HFF-Myc (cell line): ENCODE results near the gene NUDT3.

ENCODE experiments used
- DNase-seq: peaks from one replicate; pipeline ENCODE4 v3.0.0-alpha.2; 2011; ENCODE audit warnings: low read depth; ENCODE audit errors: extremely low read depth
- H3K4me3 ChIP-seq: replicated peaks from 2 replicates; pipeline ENCODE4 v1.5.1; 2011; ENCODE audit warnings: low read depth, mild to moderate bottlenecking, control low read depth, low read length
- TF ChIP-seq, protein P1 (sequence below): IDR thresholded peaks from 2 replicates; pipeline ENCODE4 v1.5.1; 2012; ENCODE audit warnings: mild to moderate bottlenecking, low read depth, low read length, control low read depth; ENCODE audit errors: missing control alignments

Gene NUDT3

DNA sequence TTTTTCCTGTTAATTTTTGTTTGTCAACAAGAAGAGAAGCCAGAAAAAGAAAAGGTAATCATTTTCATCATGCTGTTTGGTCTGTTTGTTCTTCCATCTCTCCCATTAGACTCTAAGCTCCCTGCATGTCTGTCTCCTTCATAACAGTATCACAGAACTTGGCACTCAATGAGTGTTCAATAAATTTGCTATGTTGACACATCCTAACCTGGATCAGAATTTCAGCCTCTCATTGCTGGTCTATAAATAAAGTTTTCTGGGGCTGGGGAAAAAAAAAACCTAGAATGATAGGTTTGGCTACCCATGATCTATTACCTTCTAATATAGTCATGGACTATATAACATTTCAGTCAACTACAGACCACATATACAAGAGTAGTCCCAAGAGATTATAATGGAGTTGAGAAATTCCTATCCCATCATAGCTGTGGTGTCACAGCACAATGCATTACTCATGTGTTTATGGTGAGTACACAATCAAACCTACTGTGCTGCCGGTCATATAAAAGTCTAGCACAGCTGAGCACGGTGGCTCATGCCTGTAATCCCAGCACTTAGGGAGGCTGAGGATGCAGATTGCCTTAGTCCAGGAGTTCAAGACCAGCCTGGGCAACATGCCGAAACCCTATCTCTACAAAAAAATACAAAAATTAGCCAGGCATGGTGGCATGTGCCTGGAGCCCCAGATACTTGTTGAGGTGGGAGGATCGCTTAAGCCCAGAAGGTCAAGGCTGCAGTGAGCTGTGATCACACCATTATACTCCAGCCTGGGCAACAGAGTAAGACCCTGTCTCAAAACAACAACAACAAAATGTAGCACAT lies 5.9 kb downstream of the NUDT3 start:
- no peak overlapping the region for H3K4me3 ChIP-seq
- DNase-seq: no peak
- TF ChIP-seq, protein P1, sequence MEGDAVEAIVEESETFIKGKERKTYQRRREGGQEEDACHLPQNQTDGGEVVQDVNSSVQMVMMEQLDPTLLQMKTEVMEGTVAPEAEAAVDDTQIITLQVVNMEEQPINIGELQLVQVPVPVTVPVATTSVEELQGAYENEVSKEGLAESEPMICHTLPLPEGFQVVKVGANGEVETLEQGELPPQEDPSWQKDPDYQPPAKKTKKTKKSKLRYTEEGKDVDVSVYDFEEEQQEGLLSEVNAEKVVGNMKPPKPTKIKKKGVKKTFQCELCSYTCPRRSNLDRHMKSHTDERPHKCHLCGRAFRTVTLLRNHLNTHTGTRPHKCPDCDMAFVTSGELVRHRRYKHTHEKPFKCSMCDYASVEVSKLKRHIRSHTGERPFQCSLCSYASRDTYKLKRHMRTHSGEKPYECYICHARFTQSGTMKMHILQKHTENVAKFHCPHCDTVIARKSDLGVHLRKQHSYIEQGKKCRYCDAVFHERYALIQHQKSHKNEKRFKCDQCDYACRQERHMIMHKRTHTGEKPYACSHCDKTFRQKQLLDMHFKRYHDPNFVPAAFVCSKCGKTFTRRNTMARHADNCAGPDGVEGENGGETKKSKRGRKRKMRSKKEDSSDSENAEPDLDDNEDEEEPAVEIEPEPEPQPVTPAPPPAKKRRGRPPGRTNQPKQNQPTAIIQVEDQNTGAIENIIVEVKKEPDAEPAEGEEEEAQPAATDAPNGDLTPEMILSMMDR: no peak

DNA sequence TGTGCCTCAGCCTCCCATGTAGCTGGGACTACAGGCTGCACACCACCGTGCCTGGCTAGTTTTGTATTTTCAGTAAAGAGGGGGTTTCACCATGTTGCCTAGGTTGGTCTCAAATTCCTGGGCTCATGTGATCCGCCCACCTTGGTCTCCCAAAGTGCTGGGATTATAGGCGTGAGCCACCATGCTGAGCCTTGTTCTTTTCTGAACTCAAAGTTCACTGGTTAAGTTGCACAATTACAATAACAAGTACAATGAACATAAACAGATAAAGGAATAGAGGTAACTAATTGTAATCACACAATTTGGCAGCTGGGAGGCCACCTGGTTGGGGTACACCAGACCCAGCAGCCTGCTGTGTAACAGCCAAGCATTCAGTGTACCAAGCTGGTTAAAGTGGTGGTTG lies 6.7 kb downstream of the NUDT3 start:
- no peak for DNase-seq
- no peak overlapping the region for H3K4me3 ChIP-seq

DNA sequence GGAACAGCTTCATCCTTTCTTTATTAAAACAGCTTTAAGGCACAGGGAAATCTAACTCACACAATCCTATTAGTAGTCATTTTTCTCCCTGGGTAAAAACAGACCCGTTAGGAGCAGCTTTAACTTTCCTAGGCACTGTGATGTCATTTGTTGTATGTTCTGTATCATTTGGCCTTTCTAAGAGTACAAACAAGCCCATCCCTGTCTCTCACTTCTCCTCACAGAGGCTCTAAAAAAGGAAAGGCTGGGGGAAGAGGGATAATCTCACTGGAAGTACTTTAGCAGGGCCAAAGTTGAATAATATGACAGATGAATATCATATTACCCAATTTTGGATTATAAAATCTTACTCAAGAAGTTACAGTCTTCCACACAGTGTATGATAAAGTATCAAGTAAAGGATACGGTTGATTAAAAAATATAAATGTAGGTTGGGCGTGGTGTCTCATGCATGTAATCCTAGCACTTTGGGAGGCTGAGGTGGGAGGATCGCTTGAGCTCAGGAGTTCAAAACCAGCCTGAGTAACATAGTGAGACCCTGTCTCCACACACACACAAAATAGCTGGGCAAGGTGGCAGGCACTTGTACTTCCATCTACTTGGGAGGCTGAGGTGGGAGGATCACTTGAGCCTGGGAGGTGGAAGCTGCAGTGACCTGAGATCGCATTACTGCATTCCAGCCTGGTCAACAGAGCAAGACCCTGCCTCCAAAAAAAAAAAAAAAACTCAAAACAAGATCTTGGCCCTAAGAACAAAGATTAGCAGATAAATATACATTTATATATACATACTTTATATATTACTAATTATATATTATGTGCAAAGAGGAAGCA lies 7.9 kb downstream of the NUDT3 start:
- H3K4me3 ChIP-seq: no peak overlapping the region
- DNase-seq: no peak
- TF ChIP-seq, protein P1: no peak

More for the DNA sequence above, 6.7 kb downstream of the NUDT3 start:
- TF ChIP-seq, protein P1: no peak

DNA sequence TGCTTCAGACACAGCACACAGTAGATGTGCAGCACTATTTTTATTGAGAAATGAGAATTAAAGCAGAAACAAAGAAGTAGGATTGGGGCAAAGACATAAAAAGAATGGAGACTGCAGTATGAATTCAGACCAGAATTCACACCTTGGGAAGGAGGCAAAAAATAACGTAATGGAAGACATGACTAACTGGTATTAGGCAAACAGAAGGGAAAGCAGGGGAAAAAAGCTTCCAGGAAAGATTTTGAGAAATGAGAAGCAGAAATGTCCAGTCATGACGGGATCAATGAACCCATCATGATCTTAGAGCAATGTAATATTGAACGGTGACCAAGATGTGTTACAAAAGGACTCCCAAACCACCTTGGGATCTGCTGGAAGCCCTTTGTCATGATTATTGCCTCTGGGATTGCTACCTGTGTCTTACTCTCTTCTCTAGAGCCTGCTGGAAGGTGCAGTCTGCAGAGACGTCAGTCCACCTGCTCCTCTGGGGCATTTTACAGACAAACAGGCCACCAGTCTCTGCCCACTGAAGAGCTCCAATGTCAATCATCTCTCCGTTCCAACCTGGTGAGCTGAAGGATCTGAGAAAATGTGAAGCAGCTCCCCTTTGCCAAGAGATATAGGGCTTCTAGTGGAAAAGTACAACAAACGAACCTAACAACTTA lies 8.7 kb downstream of the NUDT3 start:
- TF ChIP-seq, protein P1: no peak
- no peak overlapping the region for H3K4me3 ChIP-seq
- DNase-seq: no peak

DNA sequence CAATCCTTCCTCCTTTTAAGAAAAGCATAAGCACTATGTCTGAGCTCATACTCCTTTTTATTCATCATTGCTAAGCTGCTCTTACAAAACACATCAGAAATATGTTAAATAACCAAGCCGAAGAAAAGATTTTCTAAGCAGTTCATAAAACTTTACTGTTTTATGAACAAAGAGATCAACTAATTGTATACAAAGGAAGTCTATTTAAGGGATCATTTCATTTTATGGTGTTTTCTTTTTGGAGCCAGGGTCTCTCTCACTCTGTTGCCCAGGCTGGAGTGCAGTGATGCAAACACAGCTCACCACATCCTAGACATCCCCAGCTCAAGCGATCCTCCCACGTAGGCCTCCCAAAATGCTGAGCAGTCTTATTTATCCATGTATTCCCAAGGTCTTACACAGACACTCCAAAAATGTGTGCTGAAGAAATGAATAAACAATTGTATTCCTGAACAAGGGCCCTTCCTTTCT lies 9.3 kb downstream of the NUDT3 start:
- no peak for DNase-seq
- TF ChIP-seq, protein P1: no peak
- no peak overlapping the region for H3K4me3 ChIP-seq

DNA sequence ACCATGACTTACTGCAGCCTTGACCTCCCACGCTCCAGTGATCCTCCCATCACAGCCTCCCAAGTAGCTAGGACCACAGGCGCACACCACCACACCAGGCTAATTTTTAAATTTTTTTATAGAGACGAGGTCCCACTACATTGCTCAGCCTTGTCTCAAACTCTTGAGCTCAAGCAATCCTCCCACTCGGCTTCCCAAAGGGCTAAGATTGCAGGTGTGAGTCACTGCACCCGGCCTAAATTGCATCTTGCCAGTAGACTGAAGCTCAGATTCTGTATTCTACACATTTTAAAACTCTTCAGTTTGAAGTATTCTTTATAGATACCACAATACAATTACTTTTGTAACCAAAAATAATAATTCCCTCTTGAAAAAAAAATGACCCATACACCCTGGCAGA lies 11.4 kb downstream of the NUDT3 start:
- TF ChIP-seq, protein P1: no peak
- DNase-seq: no peak
- no peak overlapping the region for H3K4me3 ChIP-seq
